Fibroblast of the aortic adventitia (primary cell): ENCODE measurements around the gene CIT. TPM values are rescaled to one million over a fixed set of nuclear protein-coding genes. Genes with fewer than 3 reads are reported as not detected.

Experiments used
- DNase-seq: peaks from one replicate; pipeline ENCODE4 v3.0.0-alpha.2; 2010; ENCODE audit warnings: low read depth
- H3K4me3 ChIP-seq: 2 replicates; pipeline ENCODE4 v1.5.1; 2011; ENCODE audit warnings: low read depth, mild to moderate bottlenecking, control low read depth, low read length, moderate library complexity
- total RNA-seq: library from RNA; depleted of rRNA; stranded (reverse); fragments of >200 nt; gene quantifications from 2 replicates; pipeline ENCODE4 v1.2.3, GENCODE V29; 2012; ENCODE audit warnings: low replicate concordance
- TF ChIP-seq, protein P1 (sequence below): IDR thresholded peaks from 2 replicates; pipeline ENCODE4 v1.5.1; 2011; ENCODE audit warnings: mild to moderate bottlenecking, low read length, control low read depth, inconsistent platforms; ENCODE audit not compliant: insufficient read depth

CIT gene
- total RNA-seq, 1 donor: 48.0 TPM

DNA sequence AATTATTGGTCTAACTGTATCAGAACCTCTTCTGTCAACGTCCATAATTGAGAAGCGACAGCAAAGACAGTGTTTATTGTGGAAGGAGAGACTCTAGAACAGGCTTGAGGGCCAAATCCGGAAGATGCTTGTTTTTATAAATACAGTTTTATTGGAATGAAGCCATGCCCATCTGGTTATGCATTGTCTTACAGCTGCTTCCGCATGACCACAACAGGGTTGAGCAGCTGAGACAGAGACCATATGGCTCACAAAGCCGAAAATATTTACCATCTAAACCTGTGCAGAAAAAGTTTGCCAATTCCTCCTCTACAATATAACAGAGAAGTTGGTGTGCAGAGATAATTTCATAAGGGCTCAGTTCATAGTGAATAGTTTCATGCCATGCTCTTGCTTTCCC, 184.7 kb downstream of the CIT start:
- TF ChIP-seq, protein P1, sequence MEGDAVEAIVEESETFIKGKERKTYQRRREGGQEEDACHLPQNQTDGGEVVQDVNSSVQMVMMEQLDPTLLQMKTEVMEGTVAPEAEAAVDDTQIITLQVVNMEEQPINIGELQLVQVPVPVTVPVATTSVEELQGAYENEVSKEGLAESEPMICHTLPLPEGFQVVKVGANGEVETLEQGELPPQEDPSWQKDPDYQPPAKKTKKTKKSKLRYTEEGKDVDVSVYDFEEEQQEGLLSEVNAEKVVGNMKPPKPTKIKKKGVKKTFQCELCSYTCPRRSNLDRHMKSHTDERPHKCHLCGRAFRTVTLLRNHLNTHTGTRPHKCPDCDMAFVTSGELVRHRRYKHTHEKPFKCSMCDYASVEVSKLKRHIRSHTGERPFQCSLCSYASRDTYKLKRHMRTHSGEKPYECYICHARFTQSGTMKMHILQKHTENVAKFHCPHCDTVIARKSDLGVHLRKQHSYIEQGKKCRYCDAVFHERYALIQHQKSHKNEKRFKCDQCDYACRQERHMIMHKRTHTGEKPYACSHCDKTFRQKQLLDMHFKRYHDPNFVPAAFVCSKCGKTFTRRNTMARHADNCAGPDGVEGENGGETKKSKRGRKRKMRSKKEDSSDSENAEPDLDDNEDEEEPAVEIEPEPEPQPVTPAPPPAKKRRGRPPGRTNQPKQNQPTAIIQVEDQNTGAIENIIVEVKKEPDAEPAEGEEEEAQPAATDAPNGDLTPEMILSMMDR: no peak
- H3K4me3 ChIP-seq: no peak overlapping the region
- DNase-seq: no peak

DNA sequence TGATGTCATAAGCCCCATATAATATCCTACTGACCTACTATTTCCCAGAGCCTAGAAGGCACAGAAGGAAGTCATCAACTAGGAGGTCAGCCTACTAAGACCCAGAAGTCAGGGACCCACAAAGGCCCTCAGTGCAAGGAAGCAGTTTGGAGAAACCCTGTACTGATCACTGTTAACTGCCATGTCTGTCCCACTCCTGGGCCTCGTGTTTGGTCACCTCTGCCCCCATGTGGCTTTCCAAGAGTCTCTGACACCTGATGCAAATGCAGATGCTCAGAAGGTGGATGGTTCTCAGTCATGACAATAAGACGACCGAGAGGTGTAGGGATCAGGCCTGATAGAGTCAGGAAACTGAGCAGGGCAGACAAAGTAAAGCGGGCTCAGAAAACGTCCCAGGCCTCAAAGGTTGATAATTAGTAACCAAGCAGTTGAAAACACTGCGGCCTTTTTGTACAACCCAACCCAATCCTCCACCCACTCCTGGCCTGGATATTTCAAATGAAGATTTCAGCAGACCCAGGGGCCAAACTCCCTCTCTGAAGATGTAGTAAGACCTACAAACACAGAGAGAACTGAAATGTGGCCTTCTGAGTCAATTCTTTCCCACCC, 185.8 kb downstream of the CIT start:
- H3K4me3 ChIP-seq: no peak overlapping the region
- TF ChIP-seq, protein P1: no peak
- DNase-seq: no peak

DNA sequence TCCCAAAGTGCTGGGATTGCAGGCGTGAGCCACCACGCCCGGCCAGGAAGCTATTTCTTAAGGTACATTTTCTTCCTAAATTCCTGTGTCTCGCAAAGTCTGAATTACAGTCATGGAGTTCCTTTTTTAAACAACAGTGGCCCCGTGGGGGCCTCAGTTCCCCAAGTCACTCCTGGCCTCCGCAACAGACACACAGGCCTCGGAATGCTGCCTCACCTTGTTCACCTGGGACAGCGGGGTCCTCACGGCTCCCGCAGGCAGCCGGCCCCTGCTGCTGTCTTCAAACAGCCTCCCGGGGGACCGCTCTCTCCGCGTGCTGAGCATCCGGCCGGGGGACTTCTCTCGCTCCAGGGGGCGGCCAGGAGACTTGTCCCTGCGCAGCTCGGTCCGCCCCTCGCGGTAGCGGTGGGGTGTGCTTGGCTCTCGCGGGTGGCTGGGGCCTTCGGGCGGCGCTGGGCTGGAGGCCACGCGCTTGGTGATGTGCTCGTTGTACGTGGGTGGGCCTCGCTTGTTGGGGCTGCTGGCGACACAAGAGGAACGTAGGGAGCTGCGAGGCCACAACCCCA, 187.1 kb downstream of the CIT start:
- no peak for DNase-seq
- TF ChIP-seq, protein P1: no peak
- H3K4me3 ChIP-seq: no peak overlapping the region

DNA sequence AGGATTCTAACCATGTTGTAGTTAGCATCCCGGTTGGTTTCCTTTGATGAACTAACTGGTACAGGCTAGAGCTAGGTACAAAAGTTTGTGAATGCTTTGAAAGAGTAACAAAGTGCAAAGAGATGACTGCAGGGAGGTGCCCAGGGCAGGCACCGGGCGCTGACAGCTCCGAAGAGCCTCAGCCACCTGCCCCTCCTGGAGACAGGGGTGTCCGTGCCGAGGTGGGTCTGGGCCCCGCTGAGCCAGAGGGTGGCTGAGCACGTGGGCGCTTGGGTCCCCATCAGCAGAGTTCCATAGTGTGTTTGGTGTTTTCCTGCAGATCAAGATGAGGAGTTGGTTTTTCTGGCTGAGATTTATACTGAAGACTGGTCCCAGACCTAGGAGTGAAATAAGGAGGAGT, 189.2 kb downstream of the CIT start:
- TF ChIP-seq, protein P1: no peak
- H3K4me3 ChIP-seq: no peak overlapping the region
- no peak for DNase-seq

DNA sequence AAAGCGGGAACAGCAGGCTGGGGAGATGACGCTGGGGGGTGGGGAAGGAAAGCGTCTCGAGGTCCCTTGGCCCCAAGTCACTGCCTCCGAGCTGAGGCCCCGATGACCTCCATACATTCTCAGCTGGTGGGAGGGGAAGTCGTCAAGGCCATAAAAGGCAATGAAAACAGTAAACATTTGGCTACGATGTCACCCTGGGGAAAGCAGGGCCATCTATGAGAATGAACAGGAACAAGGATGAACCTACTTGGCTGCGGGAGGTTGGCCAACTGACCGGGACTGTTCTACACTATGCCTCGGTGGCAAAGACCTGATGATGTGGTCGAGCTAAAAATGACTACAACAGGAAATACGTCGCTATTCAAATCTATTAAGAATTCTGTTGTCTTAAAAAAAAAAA, 189.7 kb downstream of the CIT start:
- TF ChIP-seq, protein P1: no peak
- H3K4me3 ChIP-seq: no peak overlapping the region
- no peak for DNase-seq

DNA sequence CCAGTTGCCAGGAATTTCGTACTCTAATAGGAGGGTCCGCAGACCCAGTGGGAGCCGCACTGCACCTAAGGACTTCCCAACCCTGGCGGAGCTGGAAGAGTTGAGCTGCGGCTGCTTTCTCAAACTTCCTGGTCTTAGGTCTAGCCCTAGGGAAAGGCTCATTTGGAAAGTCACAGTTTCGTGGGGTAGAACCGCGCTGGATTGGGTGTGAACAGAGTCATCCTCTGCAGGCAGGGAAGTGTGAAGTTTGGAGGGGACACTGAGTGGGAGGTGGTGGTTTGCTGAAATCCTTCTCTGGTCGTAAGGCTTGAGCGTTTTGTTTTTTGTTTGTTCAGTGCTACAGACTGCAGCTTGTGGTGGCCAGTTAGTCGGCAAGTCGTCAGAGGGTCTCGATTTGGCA, 190.3 kb downstream of the CIT start:
- TF ChIP-seq, protein P1: no peak
- H3K4me3 ChIP-seq: no peak overlapping the region
- DNase-seq: no peak

DNA sequence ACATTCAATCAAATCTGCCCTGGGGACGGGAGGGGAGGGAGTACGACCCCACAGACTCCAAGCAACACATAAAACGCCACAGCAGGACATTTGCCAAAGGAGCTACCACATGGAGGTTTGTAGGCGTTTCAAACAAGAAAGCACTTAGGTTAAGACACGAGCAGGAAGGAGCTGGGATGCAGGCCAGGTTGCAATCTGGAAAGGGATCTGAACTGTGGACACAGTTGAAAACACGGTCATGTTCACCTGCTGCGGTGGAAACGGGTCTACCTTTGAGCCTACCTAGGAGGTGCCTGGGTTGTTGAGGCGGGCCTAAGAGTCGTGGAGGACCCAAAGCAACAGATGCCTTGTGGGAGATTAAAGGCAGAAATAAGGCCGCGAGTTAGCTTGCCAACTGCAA, 190.8 kb downstream of the CIT start:
- no peak for DNase-seq
- TF ChIP-seq, protein P1: no peak
- no peak overlapping the region for H3K4me3 ChIP-seq
